B cell (primary cell): ENCODE results near the gene FOXN4. TPM values are rescaled to one million over a fixed set of nuclear protein-coding genes. Genes with fewer than 3 reads are reported as not detected.

Source experiments
- ATAC-seq: fragments of 200-7000 bp; cut with Tn5 transposase; one replicate; pipeline ENCODE4 v1.10.0; 2021; ENCODE audit warnings: low read depth, mild to moderate bottlenecking, moderate number of reproducible peaks, moderate library complexity
- CTCF ChIA-PET: fragments of 350-600 bp; sonication (Branson Sonifier 250); formaldehyde crosslinking; loops from one replicate; lab custom pipeline; 2021; ENCODE audit warnings: antibody characterized with exemption, inconsistent platforms; lab: Charles Lee
- POLR2A ChIA-PET: fragments of 350-600 bp; sonication (Branson Sonifier 250); formaldehyde crosslinking; loops from one replicate; lab custom pipeline; 2021; ENCODE audit warnings: antibody characterized with exemption; lab: Charles Lee
- DNase-seq: peaks from one replicate; pipeline ENCODE4 v3.0.0; 2013
- H2AFZ ChIP-seq: 2 replicates; pipeline ENCODE4 v1.6.1; 2012; ENCODE audit warnings: mild to moderate bottlenecking, low read depth, low read length; ENCODE audit not compliant: insufficient read depth, poor library complexity, severe bottlenecking
- H3K27ac ChIP-seq, 2 donors: 1 replicate in 1 of 2; 2 replicates in 1 of 2; pipeline ENCODE4 v1.5.1; 2012 to 2013; ENCODE audit warnings: low read length in 2 of 2, mild to moderate bottlenecking in 2 of 2, moderate library complexity in 1 of 2
- H3K27me3 ChIP-seq, 4 experiments: fragments of 200-600 bp in 1 of 4; sonication (generic) in 1 of 4; replicated peaks in 1 of 4; 1 replicate in 2 of 4; 2 replicates in 2 of 4; pipeline versions ENCODE4 v1.6.1 to v1.7.0; 2013 to 2016; ENCODE audit warnings: low read length in 3 of 4, mild to moderate bottlenecking in 2 of 4, mixed read lengths in 1 of 4, moderate library complexity in 1 of 4; ENCODE audit not compliant: insufficient read depth in 4 of 4, control insufficient read depth in 3 of 4; ENCODE audit errors: control extremely low read depth in 1 of 4
- H3K36me3 ChIP-seq, 2 experiments: replicated peaks in 1 of 2; 1 replicate in 1 of 2; 2 replicates in 1 of 2; pipeline versions ENCODE4 v1.6.1 to v1.7.1; 2013; ENCODE audit warnings: low read length in 1 of 2; ENCODE audit not compliant: insufficient read depth in 2 of 2, control insufficient read depth in 1 of 2; ENCODE audit errors: control extremely low read depth in 1 of 2, extremely low read depth in 1 of 2
- H3K4me1 ChIP-seq, 2 donors: fragments of 200-600 bp in 1 of 2; sonication (generic) in 1 of 2; 1 replicate in 1 of 2; 2 replicates in 1 of 2; pipeline versions ENCODE4 v1.5.1 to v1.6.1; 2013 to 2017; ENCODE audit warnings: low read length in 2 of 2; ENCODE audit not compliant: control insufficient read depth in 2 of 2, insufficient read depth in 2 of 2
- H3K4me2 ChIP-seq: replicated peaks from 2 replicates; pipeline ENCODE3; 2012; ENCODE audit warnings: mild to moderate bottlenecking, low read depth, low read length; ENCODE audit not compliant: poor library complexity, severe bottlenecking
- H3K4me3 ChIP-seq, 5 experiments: fragments of 200-600 bp in 1 of 5; sonication (generic) in 1 of 5; 1 replicate in 3 of 5; 2 replicates in 2 of 5; pipeline versions ENCODE4 v1.5.1 to v1.7.0; 2011 to 2016; ENCODE audit warnings: low read length in 4 of 5, mild to moderate bottlenecking in 4 of 5, low read depth in 2 of 5, control low read depth in 1 of 5, moderate library complexity in 1 of 5; ENCODE audit not compliant: insufficient read depth in 1 of 5; ENCODE audit errors: control extremely low read depth in 1 of 5, extremely low read depth in 1 of 5
- H3K79me2 ChIP-seq: fragments of 200-600 bp; sonication (generic); one replicate; pipeline ENCODE4 v1.6.0; 2016; ENCODE audit warnings: low read length; ENCODE audit not compliant: control insufficient read depth, insufficient read depth
- H3K9ac ChIP-seq: fragments of 200-600 bp; sonication (generic); 2 replicates; pipeline ENCODE4 v1.6.1; 2017; ENCODE audit warnings: mild to moderate bottlenecking, low read length, moderate library complexity
- H3K9me3 ChIP-seq, 3 donors: one replicate each; pipeline versions ENCODE4 v1.6.1 to v1.7.1; 2013; ENCODE audit warnings: low read length in 2 of 3; ENCODE audit not compliant: control insufficient read depth in 2 of 3, insufficient read depth in 1 of 3; ENCODE audit errors: control extremely low read depth in 1 of 3
- H4K20me1 ChIP-seq: 2 replicates; pipeline ENCODE4 v1.6.0; 2012; ENCODE audit warnings: mild to moderate bottlenecking, low read length; ENCODE audit not compliant: insufficient read depth, control insufficient read depth, poor library complexity, severe bottlenecking
- H3K27ac Mint-ChIP-seq: one replicate; pipeline ENCODE4 v1.8.0; 2021; ENCODE audit warnings: mixed read lengths
- H3K27me3 Mint-ChIP-seq: one replicate; pipeline ENCODE4 v1.8.0; 2021; ENCODE audit warnings: mixed read lengths
- H3K4me1 Mint-ChIP-seq: one replicate; pipeline ENCODE4 v1.8.0; 2021; ENCODE audit warnings: mixed read lengths
- H3K4me3 Mint-ChIP-seq: one replicate; pipeline ENCODE4 v1.8.0; 2021; ENCODE audit warnings: mixed read lengths
- H3K9me3 Mint-ChIP-seq: one replicate; pipeline ENCODE4 v1.8.0; 2022; ENCODE audit warnings: mixed read lengths; ENCODE audit not compliant: insufficient read depth
- EZH2 ChIP-seq: IDR thresholded peaks from 2 replicates; pipeline ENCODE4 v1.6.1; 2012; ENCODE audit warnings: borderline replicate concordance, low read depth, mild to moderate bottlenecking, moderate library complexity, low read length; ENCODE audit not compliant: insufficient read depth, poor library complexity, severe bottlenecking
- WGBS: methylation state at CpG from one replicate; pipeline ENCODE4 v1.1.5; 2013; ENCODE audit warnings: missing lambda C conversion rate; ENCODE audit not compliant: insufficient coverage; 5-methylcytosine and 5-hydroxymethylcytosine counted together
- intact Hi-C: fragments of 100-400 bp; cut with micrococcal nuclease; formaldehyde crosslinking; loops from one replicate; pipeline ENCODE4 v1.10.0; 2022
- polyA plus RNA-seq: library from polyadenylated mRNA; depleted of rRNA; stranded (reverse); fragments of >200 nt; gene quantifications from 2 replicates; pipeline ENCODE4 v1.2.3, GENCODE V29; 2012
- total RNA-seq, 2 donors: library from RNA; stranded (reverse); fragments of 120-200 nt in 1 of 2; gene quantifications; 1 replicate in 1 of 2; 2 replicates in 1 of 2; pipeline versions ENCODE4 v1.2.3 to v1.2.4, GENCODE V29; 2013 to 2022
- TF ChIP-seq, protein P1 (sequence below): fragments of 200-600 bp; IDR thresholded peaks from one replicate; pipeline ENCODE4 v1.8.0; 2022; ENCODE audit warnings: antibody characterized with exemption, mild to moderate bottlenecking

FOXN4 gene
- total and polyA plus RNA-seq, 2 donors (not counting 1 experiment from before 2014, with no cell fraction given): not detected

DNA sequence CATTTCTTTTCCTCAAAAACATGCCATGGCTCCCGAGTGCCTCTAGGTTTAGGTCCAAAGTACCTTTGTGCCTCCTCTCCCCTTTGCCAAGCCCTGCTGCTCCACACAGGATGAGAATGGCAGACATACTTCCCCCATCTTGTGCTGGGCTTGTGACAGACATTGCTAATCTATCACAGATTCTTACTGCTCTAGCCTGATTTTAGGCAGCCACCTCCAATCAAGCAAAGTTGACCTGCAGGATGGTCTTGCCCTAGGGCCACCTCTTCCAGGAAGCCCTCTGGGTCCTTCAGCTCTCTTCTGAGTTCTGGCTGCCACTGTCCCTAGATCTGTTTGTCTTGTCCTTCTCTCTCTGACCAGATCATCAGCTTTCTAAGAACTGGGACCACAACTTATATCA lies 20.5 kb downstream of the FOXN4 start:
- no peak overlapping the region for H3K4me3 Mint-ChIP-seq
- CTCF ChIA-PET: no interaction called here
- POLR2A ChIA-PET: no interaction called here

DNA sequence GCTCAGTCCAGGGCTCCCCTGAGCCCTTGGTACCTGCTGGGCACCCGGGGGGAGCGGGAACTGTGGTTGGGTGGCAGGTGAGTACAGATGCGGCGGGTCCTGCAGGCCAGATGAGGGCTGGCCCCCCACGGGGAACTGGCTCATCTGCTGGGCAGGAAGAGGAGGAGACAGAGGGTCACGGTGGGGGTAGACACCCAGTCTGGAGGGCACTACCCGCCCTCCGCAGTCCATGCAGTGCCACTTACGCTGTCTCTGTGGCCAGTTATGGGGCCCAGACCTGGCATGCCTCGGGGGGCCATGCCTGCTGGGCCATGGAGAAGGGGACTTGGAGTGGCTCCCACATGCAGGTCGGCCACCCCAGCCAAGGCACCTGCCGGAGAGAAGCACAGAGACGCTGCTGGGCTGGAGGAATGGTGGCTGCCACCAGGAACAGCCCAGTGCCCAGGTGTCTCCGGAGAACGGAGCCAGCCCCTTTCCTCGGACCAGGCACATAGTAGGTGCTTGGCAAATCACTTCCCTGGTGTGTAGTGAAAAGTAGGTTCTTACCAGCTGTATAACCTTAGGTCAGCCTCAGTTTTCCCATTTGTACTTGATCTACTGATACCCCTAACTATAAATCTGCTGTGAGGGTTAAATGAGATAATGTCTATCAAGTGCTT lies 21.1 kb downstream of the FOXN4 start:
- no peaks in the 10 kb centered on the region for H4K20me1 ChIP-seq
- no peak for DNase-seq

More for the DNA sequence above, 20.5 kb downstream of the FOXN4 start:
- Mint-ChIP-seq H3K27ac (no peak overlapping the region), H3K27me3 (peaks cover 25% of the 10 kb centered on the region), H3K4me1 (no peaks in the 10 kb centered on the region), H3K9me3 (no peaks in the 10 kb centered on the region)
- no peak for TF ChIP-seq EZH2
- TF ChIP-seq, protein P1, sequence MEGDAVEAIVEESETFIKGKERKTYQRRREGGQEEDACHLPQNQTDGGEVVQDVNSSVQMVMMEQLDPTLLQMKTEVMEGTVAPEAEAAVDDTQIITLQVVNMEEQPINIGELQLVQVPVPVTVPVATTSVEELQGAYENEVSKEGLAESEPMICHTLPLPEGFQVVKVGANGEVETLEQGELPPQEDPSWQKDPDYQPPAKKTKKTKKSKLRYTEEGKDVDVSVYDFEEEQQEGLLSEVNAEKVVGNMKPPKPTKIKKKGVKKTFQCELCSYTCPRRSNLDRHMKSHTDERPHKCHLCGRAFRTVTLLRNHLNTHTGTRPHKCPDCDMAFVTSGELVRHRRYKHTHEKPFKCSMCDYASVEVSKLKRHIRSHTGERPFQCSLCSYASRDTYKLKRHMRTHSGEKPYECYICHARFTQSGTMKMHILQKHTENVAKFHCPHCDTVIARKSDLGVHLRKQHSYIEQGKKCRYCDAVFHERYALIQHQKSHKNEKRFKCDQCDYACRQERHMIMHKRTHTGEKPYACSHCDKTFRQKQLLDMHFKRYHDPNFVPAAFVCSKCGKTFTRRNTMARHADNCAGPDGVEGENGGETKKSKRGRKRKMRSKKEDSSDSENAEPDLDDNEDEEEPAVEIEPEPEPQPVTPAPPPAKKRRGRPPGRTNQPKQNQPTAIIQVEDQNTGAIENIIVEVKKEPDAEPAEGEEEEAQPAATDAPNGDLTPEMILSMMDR: no peak
- Histone ChIP-seq H3K36me3 (no peaks in the 10 kb centered on the region), H3K4me3 (no peak overlapping the region), H3K9ac (no peak overlapping the region), H2AFZ (no peak overlapping the region), H3K4me2 (no peak overlapping the region), H3K9me3 (peaks cover 0 to 15% (median 0%) of the 10 kb centered on the region in 3 donors), H3K4me1 (no peaks in the 10 kb centered on the region), H3K79me2 (no peaks in the 10 kb centered on the region), H4K20me1 (no peaks in the 10 kb centered on the region), H3K27me3 (peaks cover 0 to 14% (median 6%) of the 10 kb centered on the region in 4 experiments), H3K27ac (no peak overlapping the region)
- 78% methylated on average over 1 of the region's 1 CpG for WGBS
- ATAC-seq (no peak), DNase-seq (no peak)
- intact Hi-C loops: no loop called here

More for the DNA sequence above, 21.1 kb downstream of the FOXN4 start:
- Mint-ChIP-seq H3K4me3 (no peak overlapping the region), H3K27ac (no peak overlapping the region), H3K27me3 (peaks cover 20% of the 10 kb centered on the region), H3K4me1 (no peaks in the 10 kb centered on the region), H3K9me3 (no peaks in the 10 kb centered on the region)
- 90% methylated on average over 16 of the region's 16 CpGs for WGBS
- Histone ChIP-seq H3K4me1 (no peaks in the 10 kb centered on the region), H3K79me2 (no peaks in the 10 kb centered on the region), H3K4me3 (no peak overlapping the region), H3K36me3 (no peaks in the 10 kb centered on the region), H3K27me3 (peaks cover 0 to 14% (median 6%) of the 10 kb centered on the region in 4 experiments), H3K9me3 (peaks cover 0 to 15% (median 0%) of the 10 kb centered on the region in 3 donors), H3K4me2 (no peak overlapping the region), H3K27ac (no peak overlapping the region), H3K9ac (no peak overlapping the region), H2AFZ (no peak overlapping the region)
- no peak for ATAC-seq
- TF ChIP-seq, protein P1: no peak
- no peak for TF ChIP-seq EZH2
- CTCF ChIA-PET: no interaction called here
- POLR2A ChIA-PET: no interaction called here
- intact Hi-C loops: no loop called here
